ENCODE data around the gene ME1. TPM values are rescaled to one million over a fixed set of nuclear protein-coding genes. Genes with fewer than 3 reads are reported as not detected.

The ME1 gene
- total RNA-seq, 1 experiment from 2014 or later, result 7.8 TPM

- no peaks in the 10 kb centered on the region for H3K23me2 ChIP-seq (ENCODE audit: insufficient read length, low read depth, low read length, poor library complexity, severe bottlenecking)
- no peak overlapping the region for H2BK120ac ChIP-seq (ENCODE audit: low read depth, low read length, poor library complexity, severe bottlenecking)
- H4K91ac ChIP-seq (ENCODE audit: insufficient read length, low read depth, low read length), result no peak overlapping the region
- no peak overlapping the region for H3K14ac ChIP-seq (ENCODE audit: insufficient read depth, low read length)
- no peak overlapping the region for H2BK5ac ChIP-seq (ENCODE audit: insufficient read length, low read length)
- H2BK12ac ChIP-seq (ENCODE audit: insufficient read length, low read depth, low read length), result no peak overlapping the region
- no peaks in the 10 kb centered on the region for H3K4me1 ChIP-seq (ENCODE audit: insufficient read depth, low read length)
- H3K79me2 ChIP-seq (ENCODE audit: insufficient read depth, low read length), result no peaks in the 10 kb centered on the region
- Mint-ChIP-seq H3K4me3 (no peak overlapping the region), H3K9me3 (no peaks in the 10 kb centered on the region), H3K27me3 (ENCODE audit: low read depth) (no peaks in the 10 kb centered on the region), H3K27ac (0 out of 7 replicates have a peak overlapping the region, but pooled peaks of 1 of the 3 experiments have one; percentile 53), H3K36me3 (ENCODE audit: insufficient read depth in 1 of 3, low read depth in 3 of 3) (peaks cover 19 to 90% (median 78%) of the 10 kb centered on the region in 3 experiments), H3K4me1 (peaks cover 7 to 14% of the 10 kb centered on the region in 2 experiments)
- H3K56ac ChIP-seq (ENCODE audit: insufficient read length, low read depth, low read length), result no peak overlapping the region
- H2AFZ ChIP-seq (ENCODE audit: low read length), result no peak overlapping the region
- H4K20me1 ChIP-seq (ENCODE audit: control insufficient read depth, insufficient read depth, insufficient read length), result no peaks in the 10 kb centered on the region
- H3K4me2 ChIP-seq (ENCODE audit: insufficient read depth, insufficient read length, low read length), result no peak overlapping the region
- H2BK20ac ChIP-seq (ENCODE audit: low read depth, low read length, poor library complexity, severe bottlenecking), result no peak overlapping the region
- H3K9ac ChIP-seq (ENCODE audit: extremely low read depth, insufficient read length, low read length), result no peak overlapping the region
- no peak overlapping the region for H3T11ph ChIP-seq (ENCODE audit: low read length)
- no peak overlapping the region for H4K5ac ChIP-seq (ENCODE audit: insufficient read length, low read depth, low read length)
- no peaks in the 10 kb centered on the region for H3K9me3 ChIP-seq (ENCODE audit: control insufficient read depth, low read depth, low read length)
- H4K8ac ChIP-seq (replicated peaks; ENCODE audit: insufficient read length, low read depth, low read length), result no peak overlapping the region
- H3K27me3 ChIP-seq (ENCODE audit: insufficient read depth, low read length), result no peaks in the 10 kb centered on the region
- H3K18ac ChIP-seq (ENCODE audit: insufficient read length, low read depth, low read length), result no peak overlapping the region
- no peak for TF ChIP-seq CTCF (conservative IDR thresholded peaks at IDR 0.05)
- no peak overlapping the region for H2BK15ac ChIP-seq (ENCODE audit: low read depth, low read length)
- H3K23ac ChIP-seq (ENCODE audit: insufficient read length, low read depth, low read length), result no peak overlapping the region
- no peak for DNase-seq
- no peak overlapping the region for H3K4ac ChIP-seq (ENCODE audit: low read depth, low read length)
- no CpG with 5 or more reads among the region's 2 CpGs for WGBS (ENCODE audit: extremely low coverage, insufficient read length, low lambda C conversion rate)
- H3K79me1 ChIP-seq (ENCODE audit: insufficient read depth, low read depth, low read length, poor library complexity, severe bottlenecking), result no peaks in the 10 kb centered on the region
- no peak overlapping the region for H2AK5ac ChIP-seq (ENCODE audit: insufficient read length, low read length)
- no peak overlapping the region for H3K27ac ChIP-seq (ENCODE audit: insufficient read length, low read depth, low read length)
Measured at GRCh38 chr6:83185096-83185495, 245.8 kb downstream of the ME1 start.
